Prostate gland (tissue), 2 donors: ENCODE data around the gene AQP10.
"Not testable (repeated sequence)": the region's sequence is repeated elsewhere in the genome, so short reads cannot be mapped to it uniquely, and the experiment has no call there.

ENCODE experiments used
- CTCF ChIP-seq, 4 experiments: fragments of 200-600 bp in 2 of 4; fragments of 450-650 bp in 2 of 4; sonication (generic) in 2 of 4; IDR thresholded peaks; 1 replicate in 3 of 4; 2 replicates in 1 of 4; pipeline ENCODE4 v1.5.1; 2016 to 2019; ENCODE audit warnings: antibody characterized with exemption in 4 of 4, mild to moderate bottlenecking in 2 of 4, moderate library complexity in 2 of 4
- POLR2A ChIP-seq: fragments of 450-650 bp; IDR thresholded peaks from one replicate; pipeline ENCODE4 v1.6.1; 2016; ENCODE audit warnings: antibody characterized with exemption, mild to moderate bottlenecking

- not testable (repeated sequence) for TF ChIP-seq CTCF (IDR thresholded peaks at IDR 0.05); POLR2A
These were observed 33.3 kb upstream of the AQP10 start for GRCh38 chr1:154287591-154287990.
